ENCODE measurements around the gene STRC.
"Not testable (repeated sequence)": the region's sequence is repeated elsewhere in the genome, so short reads cannot be mapped to it uniquely, and the experiment has no call there.

DNA sequence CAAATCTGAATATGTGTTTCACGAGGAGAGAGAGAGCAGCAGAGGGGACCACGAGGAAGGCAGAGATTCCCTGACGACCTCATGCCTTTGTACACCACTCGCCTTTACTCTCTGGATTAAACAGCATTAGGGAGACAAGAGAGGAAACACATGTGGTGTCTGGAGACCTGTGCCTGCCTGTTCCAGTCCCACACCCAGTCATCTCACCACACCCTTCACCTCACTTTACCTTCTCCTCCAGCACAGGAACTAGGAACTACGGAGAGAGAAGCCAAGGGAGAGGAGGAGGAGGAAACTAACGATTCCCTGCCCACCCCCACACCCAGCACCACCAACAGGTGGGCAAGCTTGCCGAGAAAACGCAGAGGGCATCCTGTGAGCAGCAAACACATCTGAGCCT is 25.8 kb downstream of the STRC start:
- not testable (repeated sequence) for TF ChIP-seq CTCF, POLR2A (IDR thresholded peaks at IDR 0.05)
